Measurements from ENCODE around the gene TBC1D9B.
A peak's percentile ranks its signal among the peaks of the same experiment; 100 is the strongest.

- TF ChIP-seq MAX (IDR thresholded peaks at IDR 0.05) = peak; percentile 98
- TF ChIP-seq EGR1 (IDR thresholded peaks at IDR 0.05) = peak; percentile 91
- TF ChIP-seq CREB1 (IDR thresholded peaks at IDR 0.05; ENCODE audit: low read depth) = no peak
- TF ChIP-seq USF1 (IDR thresholded peaks at IDR 0.05) = peak; percentile 80
- no peak; the same call in 1 of the 2 replicates for TF ChIP-seq ZBTB7A (IDR thresholded peaks at IDR 0.05; ENCODE audit: low read depth)
- TF ChIP-seq RAD21 (IDR thresholded peaks at IDR 0.05; ENCODE audit: low read depth) = no peak
- no peak for TF ChIP-seq REST (IDR thresholded peaks at IDR 0.05; ENCODE audit: low read depth)
- no peak; the same call in 1 of the 2 replicates for TF ChIP-seq NFIC (IDR thresholded peaks at IDR 0.05)
- TF ChIP-seq EP300 (IDR thresholded peaks at IDR 0.05; ENCODE audit: borderline replicate concordance) = peak; percentile 60
Measured at GRCh38 chr5:179819296-179820126, 88.2 kb downstream of the TBC1D9B start.
